Activated CD8-positive, alpha-beta memory T cell treated with anti-CD3 and anti-CD28 coated beads for 36 hours (primary cell): ENCODE data around the gene SREBF2. TPM values are rescaled to one million over a fixed set of nuclear protein-coding genes. Genes with fewer than 3 reads are reported as not detected.

Experiments
- total RNA-seq, 2 experiments: library from RNA; stranded (reverse); gene quantifications; one replicate each; pipeline ENCODE4 v1.2.3, GENCODE V29; 2021

Gene SREBF2
- total RNA-seq, 2 experiments from 2014 or later, result 103 to 104 TPM

Other genes starting within 250 kb of the SREBF2 start
- 10 to 100 TPM; 30.5 to 31.1 TPM for gene PMM1, start 243.3 kb upstream of the SREBF2 start, total RNA-seq
- gene DESI1, start 212.1 kb upstream of the SREBF2 start, total RNA-seq, result 10 to 100 TPM; 91.6 to 97.3 TPM
- 100 to 1,000 TPM; 470 to 479 TPM for gene XRCC6, start 211.8 kb upstream of the SREBF2 start, total RNA-seq
- gene SNU13, start 144.2 kb upstream of the SREBF2 start, total RNA-seq, result 100 to 1,000 TPM; 329 to 338 TPM
- gene MEI1, start 133.6 kb upstream of the SREBF2 start, total RNA-seq, result 10 to 100 TPM; 24.0 to 31.1 TPM
- 10 to 100 TPM; 16.3 to 17.2 TPM for gene CCDC134, start 32.4 kb upstream of the SREBF2 start, total RNA-seq
- gene SHISA8, start 82.0 kb downstream of the SREBF2 start, total RNA-seq, result 1 to 10 TPM; 1.1 to 1.7 TPM
- 1 to 10 TPM; 3.6 to 3.9 TPM for gene TNFRSF13C, start 93.7 kb downstream of the SREBF2 start, total RNA-seq
- 10 to 100 TPM; 80.8 to 84.9 TPM for gene CENPM, start 114.0 kb downstream of the SREBF2 start, total RNA-seq
- gene SEPTIN3, start 136.3 kb downstream of the SREBF2 start, total RNA-seq, result under 1 TPM; 0.36 to 0.55 TPM
- gene WBP2NL, start 165.7 kb downstream of the SREBF2 start, total RNA-seq, result under 1 TPM; 0.36 to 0.42 TPM
- gene NAGA, start 237.7 kb downstream of the SREBF2 start, total RNA-seq, result 10 to 100 TPM; 20.0 to 20.9 TPM
- gene PHETA2, start 241.1 kb downstream of the SREBF2 start, total RNA-seq, result 1 to 10 TPM; 3.0 to 3.2 TPM
- 10 to 100 TPM; 63.5 to 66.3 TPM for gene SMDT1, start 246.6 kb downstream of the SREBF2 start, total RNA-seq